ENCODE measurements around the gene PAPLN. TPM values are rescaled to one million over a fixed set of nuclear protein-coding genes. Genes with fewer than 3 reads are reported as not detected.

PAPLN gene
- total and polyA plus RNA-seq, 9 of the 15 experiments (the other 6 are each of a cell fraction or from before 2014, with no cell fraction given): 0.43 to 3.5 (median 1.7) TPM

DNA sequence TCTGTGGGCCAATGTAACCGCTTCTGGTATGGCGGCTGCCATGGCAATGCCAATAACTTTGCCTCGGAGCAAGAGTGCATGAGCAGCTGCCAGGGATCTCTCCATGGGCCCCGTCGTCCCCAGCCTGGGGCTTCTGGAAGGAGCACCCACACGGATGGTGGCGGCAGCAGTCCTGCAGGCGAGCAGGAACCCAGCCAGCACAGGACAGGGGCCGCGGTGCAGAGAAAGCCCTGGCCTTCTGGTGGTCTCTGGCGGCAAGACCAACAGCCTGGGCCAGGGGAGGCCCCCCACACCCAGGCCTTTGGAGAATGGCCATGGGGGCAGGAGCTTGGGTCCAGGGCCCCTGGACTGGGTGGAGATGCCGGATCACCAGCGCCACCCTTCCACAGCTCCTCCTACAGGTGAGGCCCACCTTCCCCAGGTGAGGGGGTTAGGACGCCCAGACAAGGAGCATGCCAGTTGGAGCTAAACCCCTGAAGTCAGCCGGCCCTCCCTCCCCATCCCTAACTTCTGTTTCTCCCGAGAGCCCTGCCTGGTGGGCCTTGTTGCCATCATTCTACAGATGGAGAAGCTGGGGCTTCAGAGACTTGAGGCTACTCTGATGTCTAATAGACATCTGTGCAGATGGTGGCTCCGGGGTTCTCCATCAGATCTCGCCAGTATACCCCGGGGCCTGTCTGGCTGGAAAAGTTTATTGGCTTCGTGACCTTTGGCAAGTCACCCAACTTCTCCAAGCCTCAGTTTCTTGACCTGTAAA is 25.3 kb downstream of the PAPLN start:
- FAIRE-seq: no peak
- Histone ChIP-seq H4K20me1 (replicated peaks; ENCODE audit: control insufficient read depth, insufficient read depth, low read length) (no peaks in the 10 kb centered on the region), H3K4me2 (ENCODE audit: insufficient read depth, low read length) (no peak overlapping the region), H3K36me3 (ENCODE audit: control insufficient read depth, insufficient read depth, low read length) (no peaks in the 10 kb centered on the region), H3K4me3 (no peak overlapping the region), H3K79me2 (ENCODE audit: control insufficient read depth, insufficient read depth, low read length) (no peaks in the 10 kb centered on the region), H3K4me1 (replicated peaks in 1 of 2; ENCODE audit: control insufficient read depth in 2 of 2, insufficient read depth in 2 of 2, low read length in 2 of 2) (peaks cover 0 to 15% of the 10 kb centered on the region in 2 experiments; a peak in 2 of 5 replicates), H3K27me3 (ENCODE audit: control insufficient read depth in 2 of 2, insufficient read depth in 2 of 2, low read length in 2 of 2) (no peaks in the 10 kb centered on the region), H3K9me3 (replicated peaks; ENCODE audit: control insufficient read depth, insufficient read depth, low read depth, low read length) (no peaks in the 10 kb centered on the region), H2AFZ (ENCODE audit: low read depth, low read length) (no peak overlapping the region), H3K9me1 (ENCODE audit: control insufficient read depth, insufficient read depth, low read length) (no peaks in the 10 kb centered on the region), H3K9ac (ENCODE audit: insufficient read depth in 1 of 2, low read depth in 2 of 2, low read length in 2 of 2) (no peak overlapping the region), H3K27ac (ENCODE audit: extremely low read depth, low read depth, low read length) (no peak overlapping the region)
- intact Hi-C loops (cut with micrococcal nuclease): no loop called here
- ATAC-seq: no peak
- in situ Hi-C loops (cut with MboI): no loop called here
- 21% methylated on average over 11 of the region's 20 CpGs for WGBS (ENCODE audit: insufficient coverage, low coverage, missing lambda C conversion rate)
- ChIA-PET POLR2A (interaction anchor here (0.6 to 1.1 kb wide), 4 partner anchors 9 to 30 kb away, joined by 3 to 6 read pairs (median 4); no protein-coding TSS in a partner anchor), CTCF (ENCODE audit: low intra/inter-chr PET ratio) (no interaction called here)
- no peak for DNase-seq (ENCODE audit: extremely low read depth in 1 of 4, low spot score in 3 of 4)
- TF ChIP-seq CAMTA2 (CRISPR knock-in tag; conservative IDR thresholded peaks at IDR 0.05): no peak
- TF ChIP-seq SRSF3 (IDR thresholded peaks at IDR 0.05; ENCODE audit: insufficient read depth, low read length): no peak
- no peak for TF ChIP-seq ZNF696 (CRISPR knock-in tag; conservative IDR thresholded peaks at IDR 0.05)
- TF ChIP-seq SMC3 (conservative IDR thresholded peaks at IDR 0.05; ENCODE audit: insufficient read depth, low read depth, low read length): no peak
- TF ChIP-seq HNRNPH1 (optimal IDR thresholded peaks at IDR 0.05; ENCODE audit: low read depth, low read length): no peak
- TF ChIP-seq ZNF140 (CRISPR knock-in tag; IDR thresholded peaks at IDR 0.05): no peak
- no peak for TF ChIP-seq OTX1 (CRISPR knock-in tag; IDR thresholded peaks at IDR 0.05)
- TF ChIP-seq ZNF431 (CRISPR knock-in tag; IDR thresholded peaks at IDR 0.05): no peak
- TF ChIP-seq SMAD2 (IDR thresholded peaks at IDR 0.05; ENCODE audit: low read depth, low read length): no peak
- no TSS peak for BruUV-seq (replicated peaks)
